ENCODE results near the gene GPR146.
"Not testable (repeated sequence)": the region's sequence is repeated elsewhere in the genome, so short reads cannot be mapped to it uniquely, and the experiment has no call there.

Gene GPR146

DNA sequence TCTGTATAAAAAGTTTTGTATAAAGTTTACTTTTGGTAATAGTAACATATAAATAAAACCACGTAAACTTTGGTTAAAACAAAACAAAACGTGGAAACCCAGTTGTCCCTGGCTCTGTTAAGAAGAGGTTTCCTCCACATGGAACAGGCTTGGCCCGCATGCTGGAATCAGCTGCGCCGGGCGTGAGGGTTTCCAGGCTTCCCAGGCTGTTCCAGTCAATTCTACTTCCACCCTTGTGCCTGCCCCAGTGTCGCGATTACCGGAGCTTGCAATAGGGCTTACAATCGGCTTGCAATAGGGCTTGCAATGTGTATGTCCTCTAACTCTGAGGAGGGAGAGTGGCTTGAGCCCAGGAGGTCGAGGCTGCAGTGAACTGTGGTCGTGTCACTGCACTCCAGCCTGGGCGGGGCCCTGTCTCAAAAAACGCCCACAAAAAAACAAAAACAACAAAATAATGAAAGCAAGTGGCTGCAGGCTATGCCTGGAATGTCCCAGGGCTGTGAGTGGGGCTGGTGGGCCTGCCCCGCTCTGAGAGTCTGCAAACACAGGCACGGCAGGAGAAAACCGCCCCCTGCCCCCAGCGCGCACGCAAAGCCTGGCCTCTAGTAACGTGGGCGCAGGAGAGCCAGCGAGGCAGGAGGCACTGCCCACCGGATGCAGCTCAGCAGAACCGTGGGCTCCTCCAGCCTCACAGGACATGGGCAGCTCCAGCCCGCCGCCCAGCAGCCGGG lies 45.0 kb upstream of the GPR146 start:
- TF ChIP-seq CTCF (IDR thresholded peaks at IDR 0.05; ENCODE audit: low read depth, low read length, missing control alignments): no peak
- no peak for DNase-seq (ENCODE audit: extremely low read depth, low read depth)
- H3K4me3 ChIP-seq (replicated peaks; ENCODE audit: low read depth, low read length): no peak overlapping the region

DNA sequence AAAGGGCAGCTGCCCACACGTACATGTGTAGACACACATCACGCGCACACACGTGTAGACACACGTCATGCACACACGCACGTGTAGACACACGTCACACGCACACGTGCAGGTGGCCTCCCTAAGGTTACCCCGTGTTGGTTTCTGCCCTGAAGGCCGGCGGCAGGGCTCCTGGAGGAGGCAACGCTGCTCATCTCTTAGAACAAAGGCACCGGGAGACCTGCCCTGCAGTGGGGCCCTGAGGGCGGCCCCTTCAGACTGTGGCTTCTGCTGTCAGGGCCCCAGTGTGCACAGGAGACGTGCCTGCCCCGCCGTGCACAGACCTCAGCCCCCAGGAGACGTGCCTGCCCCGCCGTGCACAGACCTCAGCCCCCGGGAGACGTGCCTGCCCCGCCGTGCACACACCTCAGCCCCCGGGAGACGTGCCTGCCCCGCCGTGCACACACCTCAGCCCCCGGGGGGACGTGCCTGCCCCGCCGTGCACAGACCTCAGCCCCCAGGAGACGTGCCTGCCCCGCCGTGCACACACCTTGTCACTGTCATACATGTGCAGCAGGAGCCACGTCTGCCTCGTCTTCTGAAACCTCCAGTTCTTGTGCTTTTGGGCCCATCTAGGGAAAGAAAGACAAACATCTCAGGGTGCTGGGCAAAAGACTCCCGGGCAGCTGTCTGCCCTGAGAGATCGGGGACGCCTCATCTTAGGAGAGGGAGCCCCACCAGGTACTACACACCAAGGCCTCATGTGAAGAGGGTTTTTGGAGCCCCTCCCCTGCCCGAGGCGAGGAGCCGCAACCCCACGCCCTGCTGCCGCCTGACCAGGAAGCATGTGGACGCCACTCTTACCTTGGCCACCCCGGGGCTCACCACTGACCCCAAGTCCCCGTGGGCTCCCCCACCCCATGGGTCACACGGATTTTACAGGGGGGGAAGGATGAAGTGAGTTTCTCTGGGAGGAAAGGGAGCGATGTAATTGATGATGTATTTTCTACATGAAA lies 44.1 kb upstream of the GPR146 start:
- no peak for DNase-seq (ENCODE audit: extremely low read depth, low read depth)
- TF ChIP-seq CTCF (IDR thresholded peaks at IDR 0.05; ENCODE audit: low read depth, low read length, missing control alignments): no peak
- no peak overlapping the region for H3K4me3 ChIP-seq (replicated peaks; ENCODE audit: low read depth, low read length)

DNA sequence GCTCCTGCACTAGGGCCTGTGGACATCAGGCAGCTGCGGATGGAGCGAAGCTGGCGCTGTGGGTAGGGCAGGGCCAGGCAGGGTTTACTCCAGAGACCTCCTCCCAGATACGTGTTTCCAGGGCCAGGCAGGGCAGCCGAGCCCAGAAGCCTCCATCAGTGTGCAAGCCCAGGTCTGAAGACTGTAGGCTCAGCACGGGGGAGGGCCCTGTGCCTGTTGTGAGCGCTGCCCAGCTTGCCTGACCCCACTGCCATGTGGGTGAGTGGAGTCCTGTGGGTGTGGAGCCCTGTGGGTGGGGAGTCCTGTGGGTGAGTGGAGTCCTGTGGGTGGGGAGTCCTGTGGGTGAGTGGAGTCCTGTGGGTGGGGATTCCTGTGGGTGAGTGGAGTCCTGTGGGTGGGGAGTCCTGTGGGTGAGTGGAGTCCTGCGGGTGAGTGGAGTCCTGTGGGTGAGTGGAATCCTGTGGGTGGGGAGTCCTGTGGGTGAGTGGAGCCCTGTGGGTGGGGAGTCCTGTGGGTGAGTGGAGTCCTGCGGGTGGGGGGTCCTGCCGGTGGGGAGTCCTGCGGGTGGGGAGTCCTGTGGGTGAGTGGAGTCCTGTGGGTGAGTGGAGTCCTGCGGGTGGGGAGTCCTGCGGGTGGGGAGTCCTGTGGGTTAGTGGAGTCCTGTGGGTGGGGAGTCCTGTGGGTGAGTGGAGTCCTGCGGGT lies 43.1 kb upstream of the GPR146 start:
- not testable (repeated sequence) for DNase-seq (ENCODE audit: extremely low read depth, low read depth); H3K4me3 ChIP-seq (replicated peaks; ENCODE audit: low read depth, low read length)

DNA sequence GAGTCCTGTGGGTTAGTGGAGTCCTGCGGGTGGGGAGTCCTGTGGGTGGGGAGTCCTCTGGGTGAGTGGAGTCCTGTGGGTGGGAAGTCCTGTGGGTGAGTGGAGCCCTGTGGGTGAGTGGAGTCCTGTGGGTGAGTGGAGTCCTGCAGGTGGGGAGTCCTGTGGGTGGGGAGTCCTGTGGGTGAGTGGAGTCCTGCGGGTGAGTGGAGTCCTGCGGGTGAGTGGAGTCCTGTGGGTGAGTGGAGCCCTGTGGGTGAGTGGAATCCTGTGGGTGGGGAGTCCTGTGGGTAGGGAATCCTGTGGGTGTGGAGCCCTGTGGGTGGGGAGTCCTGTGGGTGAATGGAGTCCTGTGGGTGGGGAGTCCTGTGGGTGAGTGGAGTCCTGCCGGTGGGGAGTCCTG lies 42.3 kb upstream of the GPR146 start:
- DNase-seq (ENCODE audit: extremely low read depth, low read depth); H3K4me3 ChIP-seq (replicated peaks; ENCODE audit: low read depth, low read length): not testable (repeated sequence)

DNA sequence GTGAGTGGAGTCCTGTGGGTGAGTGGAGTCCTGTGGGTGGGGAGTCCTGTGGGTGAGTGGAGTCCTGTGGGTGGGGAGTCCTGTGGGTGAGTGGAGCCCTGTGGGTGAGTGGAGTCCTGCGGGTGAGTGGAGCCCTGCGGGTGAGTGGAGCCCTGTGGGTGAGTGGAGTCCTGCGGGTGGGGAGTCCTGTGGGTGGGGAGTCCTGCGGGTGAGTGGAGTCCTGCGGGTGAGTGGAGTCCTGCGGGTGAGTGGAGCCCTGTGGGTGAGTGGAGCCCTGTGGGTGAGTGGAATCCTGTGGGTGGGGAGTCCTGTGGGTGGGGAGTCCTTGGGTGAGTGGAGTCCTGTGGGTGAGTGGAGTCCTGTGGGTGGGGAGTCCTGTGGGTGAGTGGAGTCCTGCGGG lies 41.9 kb upstream of the GPR146 start:
- H3K4me3 ChIP-seq (replicated peaks; ENCODE audit: low read depth, low read length); DNase-seq (ENCODE audit: extremely low read depth, low read depth): not testable (repeated sequence)

DNA sequence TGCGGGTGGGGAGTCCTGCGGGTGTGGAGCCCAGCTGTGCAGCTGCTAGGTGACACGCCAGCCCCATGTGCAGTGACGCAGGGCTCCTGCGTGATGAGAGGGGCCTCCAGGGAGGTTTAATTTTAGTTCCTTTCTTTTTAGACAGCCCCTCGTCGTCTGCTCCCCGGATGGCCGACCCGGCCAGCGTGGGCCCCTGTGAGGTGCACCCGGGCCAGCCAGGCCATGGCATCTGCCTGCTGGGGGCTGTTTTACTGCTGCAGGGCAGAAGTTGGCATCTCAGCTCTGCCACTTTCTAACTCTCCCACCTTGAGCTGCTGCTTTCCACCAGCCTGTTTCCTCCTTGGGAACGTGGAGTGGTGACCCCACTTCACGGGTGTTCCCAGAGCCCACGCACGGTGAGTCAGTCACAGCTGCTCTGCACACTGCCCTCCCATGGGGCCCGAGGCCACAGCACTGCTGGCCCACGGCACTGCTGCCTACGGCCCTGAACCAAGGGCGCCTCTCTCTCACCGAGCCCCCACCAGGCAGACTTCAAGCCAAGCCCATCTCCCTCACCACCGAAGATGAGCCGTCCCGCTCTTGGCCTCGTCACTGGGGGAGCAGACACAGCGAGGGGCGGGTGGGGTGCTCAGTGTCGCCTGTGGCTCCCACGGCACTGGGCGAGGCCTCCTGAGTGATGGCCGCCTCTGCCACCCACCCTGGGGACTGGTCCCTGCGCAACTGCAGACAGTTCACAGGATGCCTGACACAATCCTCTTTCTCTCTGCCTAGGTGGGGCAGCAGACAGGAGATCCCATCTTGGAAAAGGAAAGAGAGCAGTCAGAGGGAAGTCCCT lies 40.1 kb upstream of the GPR146 start:
- TF ChIP-seq CTCF (IDR thresholded peaks at IDR 0.05; ENCODE audit: low read depth, low read length, missing control alignments): no peak
- DNase-seq (ENCODE audit: extremely low read depth, low read depth): no peak
- H3K4me3 ChIP-seq (replicated peaks; ENCODE audit: low read depth, low read length): no peak overlapping the region

DNA sequence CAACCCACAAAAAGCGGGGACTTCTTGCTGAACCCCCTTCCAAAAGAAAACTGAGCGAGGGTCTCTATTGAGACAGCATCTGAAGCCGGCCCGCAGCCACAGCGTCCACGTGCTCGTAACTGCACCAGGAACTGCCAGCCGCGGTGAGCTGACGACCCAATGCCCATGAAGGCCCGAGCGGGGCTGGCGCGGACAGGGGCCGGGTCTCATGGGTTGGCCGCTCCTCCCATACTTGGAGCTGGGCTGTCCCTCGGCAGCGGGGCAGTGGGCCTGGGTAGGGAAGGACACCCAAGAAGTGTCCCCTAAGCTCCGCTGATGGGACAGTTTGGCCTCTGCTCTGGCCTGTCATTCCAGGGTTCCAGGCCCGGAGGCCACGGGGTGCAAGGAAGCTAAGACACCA lies 39.0 kb upstream of the GPR146 start:
- H3K4me3 ChIP-seq (replicated peaks; ENCODE audit: low read depth, low read length): no peak overlapping the region

More for the DNA sequence above, 39.0 kb upstream of the GPR146 start:
- DNase-seq (ENCODE audit: extremely low read depth, low read depth): no peak
- no peak for TF ChIP-seq CTCF (IDR thresholded peaks at IDR 0.05; ENCODE audit: low read depth, low read length, missing control alignments)
